SU-DHL-6 (cell line): ENCODE results near the gene ZMYND8.

Source experiments
- H2AFZ ChIP-seq: fragments of 200-600 bp; sonication (generic); 2 replicates; pipeline ENCODE4 v1.6.1; 2014; ENCODE audit warnings: low read depth, mild to moderate bottlenecking, moderate library complexity, mixed read lengths, antibody characterized with exemption, low read length; ENCODE audit not compliant: severe bottlenecking
- H3F3A ChIP-seq: fragments of 200-600 bp; shearing (Covaris generic); 2 replicates; pipeline ENCODE4 v1.6.0; 2016; ENCODE audit warnings: antibody characterized with exemption, mild to moderate bottlenecking; ENCODE audit not compliant: insufficient read depth
- H3K27ac ChIP-seq: fragments of 200-600 bp; sonication (generic); 2 replicates; pipeline ENCODE4 v1.5.1; 2016; ENCODE audit warnings: low read depth, mild to moderate bottlenecking, low read length, moderate library complexity, mixed read lengths
- H3K27me3 ChIP-seq: fragments of 200-600 bp; sonication (generic), shearing (Covaris generic); 2 replicates; pipeline ENCODE4 v1.6.0; 2014; ENCODE audit warnings: mild to moderate bottlenecking, low read length
- H3K36me3 ChIP-seq: fragments of 200-600 bp; sonication (generic); 2 replicates; pipeline ENCODE4 v1.6.1; 2014; ENCODE audit warnings: mild to moderate bottlenecking, low read length, mixed read lengths
- H3K4me2 ChIP-seq: fragments of 300-600, 200-600 bp; shearing (Covaris generic), sonication (generic); 2 replicates; pipeline ENCODE4 v1.6.0; 2014; ENCODE audit warnings: low read length, low read depth, mild to moderate bottlenecking; ENCODE audit not compliant: poor library complexity, severe bottlenecking
- H3K4me3 ChIP-seq: fragments of 200-600 bp; sonication (generic); 2 replicates; pipeline ENCODE4 v1.5.1; 2014; ENCODE audit warnings: antibody characterized with exemption, low read length, mild to moderate bottlenecking, mixed read lengths; ENCODE audit not compliant: insufficient read depth, poor library complexity, severe bottlenecking
- H3K79me2 ChIP-seq: fragments of 200-600 bp; sonication (generic); 2 replicates; pipeline ENCODE4 v1.6.1; 2014; ENCODE audit warnings: mild to moderate bottlenecking, low read length, moderate library complexity; ENCODE audit not compliant: insufficient read depth
- H3K9ac ChIP-seq: fragments of 200-600 bp; sonication (generic); 2 replicates; pipeline ENCODE4 v1.7.0; 2014; ENCODE audit warnings: mild to moderate bottlenecking, low read length
- H3K9me2 ChIP-seq: fragments of 200-600 bp; sonication (generic); replicated peaks from 2 replicates; pipeline ENCODE4 v1.6.1; 2014; ENCODE audit warnings: low read length; ENCODE audit not compliant: insufficient read depth
- H3K9me3 ChIP-seq: fragments of 200-600 bp; sonication (generic); 2 replicates; pipeline ENCODE4 v1.6.1; 2014; ENCODE audit warnings: low read length, mixed read lengths; ENCODE audit not compliant: insufficient read depth
- H4K20me1 ChIP-seq: fragments of 200-600 bp; sonication (generic); 2 replicates; pipeline ENCODE4 v1.6.1; 2014; ENCODE audit warnings: low read depth, mild to moderate bottlenecking, antibody characterized with exemption, low read length, moderate library complexity, mixed read lengths
- EZH2phosphoT487 ChIP-seq: fragments of 200-600 bp; sonication (generic), shearing (Covaris generic); conservative IDR thresholded peaks from 2 replicates; pipeline ENCODE4 v1.6.1; 2018; ENCODE audit warnings: mild to moderate bottlenecking, antibody characterized with exemption, low read length, moderate library complexity, mixed read lengths
- TF ChIP-seq, protein P1 (sequence below): fragments of 200-600 bp; sonication (generic); IDR thresholded peaks from one replicate; pipeline ENCODE4 v1.5.1; 2017; ENCODE audit warnings: antibody characterized with exemption, mild to moderate bottlenecking, low read length, moderate library complexity; ENCODE audit not compliant: insufficient read depth, poor library complexity, severe bottlenecking

Gene ZMYND8

DNA sequence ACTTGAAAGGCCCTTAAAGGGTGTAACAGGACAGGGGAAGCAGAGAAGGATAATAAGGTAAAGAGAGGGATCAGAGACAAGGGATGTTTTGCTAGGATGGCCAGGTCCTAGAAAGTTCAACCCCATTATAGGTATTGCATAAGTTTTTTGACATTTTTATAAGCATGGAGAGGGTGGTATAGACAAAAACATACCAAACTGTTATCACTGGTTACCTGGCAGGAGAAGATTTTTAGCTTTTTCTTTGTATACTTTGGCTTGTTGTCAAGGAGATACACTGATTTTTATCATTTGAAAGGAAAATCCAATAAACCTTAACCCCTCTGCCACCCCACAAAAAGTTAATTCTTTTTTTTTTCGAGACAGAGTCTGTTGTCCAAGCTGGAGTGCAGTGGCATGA lies 28.4 kb downstream of the ZMYND8 start:
- no peak overlapping the region for H3K4me2 ChIP-seq
- no peaks in the 10 kb centered on the region for H3K36me3 ChIP-seq
- no peak overlapping the region for H3K4me3 ChIP-seq
- TF ChIP-seq, protein P1, sequence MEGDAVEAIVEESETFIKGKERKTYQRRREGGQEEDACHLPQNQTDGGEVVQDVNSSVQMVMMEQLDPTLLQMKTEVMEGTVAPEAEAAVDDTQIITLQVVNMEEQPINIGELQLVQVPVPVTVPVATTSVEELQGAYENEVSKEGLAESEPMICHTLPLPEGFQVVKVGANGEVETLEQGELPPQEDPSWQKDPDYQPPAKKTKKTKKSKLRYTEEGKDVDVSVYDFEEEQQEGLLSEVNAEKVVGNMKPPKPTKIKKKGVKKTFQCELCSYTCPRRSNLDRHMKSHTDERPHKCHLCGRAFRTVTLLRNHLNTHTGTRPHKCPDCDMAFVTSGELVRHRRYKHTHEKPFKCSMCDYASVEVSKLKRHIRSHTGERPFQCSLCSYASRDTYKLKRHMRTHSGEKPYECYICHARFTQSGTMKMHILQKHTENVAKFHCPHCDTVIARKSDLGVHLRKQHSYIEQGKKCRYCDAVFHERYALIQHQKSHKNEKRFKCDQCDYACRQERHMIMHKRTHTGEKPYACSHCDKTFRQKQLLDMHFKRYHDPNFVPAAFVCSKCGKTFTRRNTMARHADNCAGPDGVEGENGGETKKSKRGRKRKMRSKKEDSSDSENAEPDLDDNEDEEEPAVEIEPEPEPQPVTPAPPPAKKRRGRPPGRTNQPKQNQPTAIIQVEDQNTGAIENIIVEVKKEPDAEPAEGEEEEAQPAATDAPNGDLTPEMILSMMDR: no peak
- no peaks in the 10 kb centered on the region for H3K9me2 ChIP-seq
- H3K9ac ChIP-seq: no peak overlapping the region
- H2AFZ ChIP-seq: no peak overlapping the region
- no peaks in the 10 kb centered on the region for H3K27me3 ChIP-seq
- H3K79me2 ChIP-seq: peaks cover 97% of the 10 kb centered on the region
- H4K20me1 ChIP-seq: peaks cover 4% of the 10 kb centered on the region; the same call in 1 of the 2 replicates
- no peaks in the 10 kb centered on the region for H3F3A ChIP-seq
- H3K27ac ChIP-seq: no peak overlapping the region
- no peaks in the 10 kb centered on the region for H3K9me3 ChIP-seq

DNA sequence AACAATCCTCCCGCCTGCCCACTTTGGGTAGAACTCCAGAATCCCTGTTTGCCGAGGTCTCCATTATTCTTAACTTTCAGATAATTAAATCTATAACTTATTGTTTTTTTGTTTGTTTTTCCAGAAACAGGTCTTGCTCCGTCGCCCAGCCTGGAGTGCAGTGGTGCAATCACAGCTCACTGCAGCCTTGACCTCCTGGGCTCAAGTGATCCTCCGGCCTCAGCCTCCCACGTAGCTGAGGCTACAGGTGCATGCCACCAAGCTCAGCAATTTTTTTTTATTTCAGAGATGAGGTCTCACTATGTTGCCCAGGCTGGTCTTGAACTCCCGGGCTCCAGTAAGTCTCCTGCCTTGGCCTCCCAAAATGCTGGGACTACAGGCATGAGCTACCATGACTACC lies 28.8 kb downstream of the ZMYND8 start:
- H4K20me1 ChIP-seq: peaks cover 4% of the 10 kb centered on the region; the same call in 1 of the 2 replicates
- no peaks in the 10 kb centered on the region for H3F3A ChIP-seq
- TF ChIP-seq EZH2phosphoT487: no peak
- TF ChIP-seq, protein P1: no peak
- no peak overlapping the region for H2AFZ ChIP-seq
- no peaks in the 10 kb centered on the region for H3K36me3 ChIP-seq
- peaks cover 97% of the 10 kb centered on the region for H3K79me2 ChIP-seq
- H3K4me3 ChIP-seq: no peak overlapping the region
- no peaks in the 10 kb centered on the region for H3K9me3 ChIP-seq
- H3K4me2 ChIP-seq: no peak overlapping the region
- no peak overlapping the region for H3K9ac ChIP-seq
- H3K27ac ChIP-seq: no peak overlapping the region
- H3K27me3 ChIP-seq: no peaks in the 10 kb centered on the region
- no peaks in the 10 kb centered on the region for H3K9me2 ChIP-seq

DNA sequence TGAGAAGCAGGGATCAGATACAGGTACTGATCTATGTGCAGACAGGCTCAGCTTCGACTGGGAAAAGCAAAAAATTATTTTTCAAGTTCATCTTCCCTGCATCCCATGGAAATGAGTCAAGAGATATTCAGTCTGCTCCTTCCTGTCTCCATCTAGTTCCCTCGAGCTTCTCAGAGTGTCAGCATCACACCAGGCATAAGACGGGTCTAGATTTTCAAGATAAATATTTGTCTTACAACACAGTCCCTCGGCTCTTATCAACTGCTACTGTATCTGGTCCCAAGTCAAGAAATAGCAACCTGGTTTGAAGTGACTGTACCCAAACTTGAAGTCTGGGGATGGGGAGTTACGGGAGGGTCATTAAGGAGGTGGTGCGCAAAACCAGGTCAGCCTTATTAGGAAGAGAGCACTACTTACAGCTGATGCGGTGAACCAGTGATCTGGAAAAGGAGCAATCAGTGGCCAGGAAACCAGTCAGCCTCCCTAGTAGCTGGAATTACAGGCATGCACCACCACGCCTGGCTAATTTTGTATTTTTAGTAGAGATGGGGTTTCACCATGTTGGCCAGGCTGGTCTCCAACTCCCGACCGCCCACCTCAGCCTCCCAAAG lies 29.7 kb downstream of the ZMYND8 start:
- Histone ChIP-seq H3K27ac (no peak overlapping the region), H3K9me3 (no peaks in the 10 kb centered on the region), H3K27me3 (no peaks in the 10 kb centered on the region), H3F3A (no peaks in the 10 kb centered on the region), H4K20me1 (peaks cover 6% of the 10 kb centered on the region; the same call in 1 of the 2 replicates), H3K9me2 (no peaks in the 10 kb centered on the region), H3K36me3 (no peaks in the 10 kb centered on the region), H3K9ac (no peak overlapping the region), H3K4me3 (no peak overlapping the region), H3K4me2 (no peak overlapping the region), H2AFZ (no peak overlapping the region), H3K79me2 (peaks cover 97% of the 10 kb centered on the region)
- no peak for TF ChIP-seq EZH2phosphoT487
- TF ChIP-seq, protein P1: no peak
